CD8-positive, alpha-beta memory T cell (primary cell): Measurements from ENCODE around the gene AK9. TPM values are rescaled to one million over a fixed set of nuclear protein-coding genes. Genes with fewer than 3 reads are reported as not detected.

Experiments
- CTCF ChIA-PET: fragments of 350-600 bp; sonication (Branson Sonifier 250); formaldehyde crosslinking; loops from one replicate; lab custom pipeline; 2021; ENCODE audit warnings: antibody characterized with exemption; lab: Charles Lee
- POLR2A ChIA-PET: fragments of 350-600 bp; sonication (Branson Sonifier 250); formaldehyde crosslinking; loops from one replicate; lab custom pipeline; 2021; ENCODE audit warnings: antibody characterized with exemption; lab: Charles Lee
- DNase-seq, 5 donors: peaks; one replicate each; pipeline versions ENCODE4 v3.0.0 to v3.0.0-alpha.2; 2020 to 2022; ENCODE audit warnings: mixed read lengths in 1 of 5
- H3K27ac ChIP-seq: one replicate; pipeline ENCODE4 v1.7.0; 2013; ENCODE audit warnings: low read depth, mild to moderate bottlenecking, low read length, moderate library complexity
- H3K27me3 ChIP-seq: 2 replicates; pipeline ENCODE4 v1.7.0; 2013; ENCODE audit warnings: low read length, mild to moderate bottlenecking; ENCODE audit not compliant: insufficient read depth, poor library complexity, severe bottlenecking
- H3K36me3 ChIP-seq: 2 replicates; pipeline ENCODE4 v1.7.0; 2013; ENCODE audit warnings: mild to moderate bottlenecking, low read length, moderate library complexity; ENCODE audit not compliant: insufficient read depth
- H3K4me1 ChIP-seq: 2 replicates; pipeline ENCODE4 v1.7.0; 2013; ENCODE audit warnings: mild to moderate bottlenecking, low read length, moderate library complexity; ENCODE audit not compliant: insufficient read depth
- H3K4me3 ChIP-seq: 2 replicates; pipeline ENCODE4 v1.7.0; 2013; ENCODE audit warnings: mild to moderate bottlenecking, low read length
- H3K9me3 ChIP-seq: 2 replicates; pipeline ENCODE4 v1.7.0; 2013; ENCODE audit warnings: mild to moderate bottlenecking, low read length
- H3K27ac Mint-ChIP-seq, 8 donors: one replicate each; pipeline ENCODE4 v1.8.0; 2020 to 2021; ENCODE audit warnings: mixed read lengths in 8 of 8, mild to moderate bottlenecking in 6 of 8, inconsistent platforms in 3 of 8, moderate library complexity in 3 of 8
- H3K27me3 Mint-ChIP-seq, 2 donors: one replicate each; pipeline ENCODE4 v1.8.0; 2020 to 2021; ENCODE audit warnings: mixed read lengths in 2 of 2, mild to moderate bottlenecking in 1 of 2, moderate library complexity in 1 of 2
- H3K36me3 Mint-ChIP-seq, 3 donors: one replicate each; pipeline ENCODE4 v1.8.0; 2020 to 2021; ENCODE audit warnings: mixed read lengths in 3 of 3, inconsistent platforms in 1 of 3, mild to moderate bottlenecking in 1 of 3
- H3K4me1 Mint-ChIP-seq, 3 donors: one replicate each; pipeline ENCODE4 v1.8.0; 2020 to 2021; ENCODE audit warnings: mixed read lengths in 3 of 3, inconsistent platforms in 1 of 3, mild to moderate bottlenecking in 1 of 3
- H3K4me3 Mint-ChIP-seq, 7 donors: one replicate each; pipeline ENCODE4 v1.8.0; 2020 to 2021; ENCODE audit warnings: mixed read lengths in 7 of 7, mild to moderate bottlenecking in 6 of 7, moderate library complexity in 4 of 7, inconsistent platforms in 2 of 7
- H3K9me3 Mint-ChIP-seq, 5 donors: one replicate each; pipeline ENCODE4 v1.8.0; 2020 to 2022; ENCODE audit warnings: mixed read lengths in 5 of 5, mild to moderate bottlenecking in 3 of 5, moderate library complexity in 2 of 5, inconsistent platforms in 1 of 5
- polyA plus RNA-seq: library from polyadenylated mRNA; unstranded; fragments of 300-500 nt; fragmentation: Illumina TruSeq; gene quantifications from one replicate; pipeline ENCODE4 v1.2.3, GENCODE V29; 2021
- total RNA-seq, 2 experiments: library from RNA; stranded (reverse); gene quantifications; one replicate each; pipeline ENCODE4 v1.2.3, GENCODE V29; 2021

AK9 gene
- total and polyA plus RNA-seq, 3 experiments from 2014 or later, result 5.1 to 6.8 (median 5.6) TPM

DNA sequence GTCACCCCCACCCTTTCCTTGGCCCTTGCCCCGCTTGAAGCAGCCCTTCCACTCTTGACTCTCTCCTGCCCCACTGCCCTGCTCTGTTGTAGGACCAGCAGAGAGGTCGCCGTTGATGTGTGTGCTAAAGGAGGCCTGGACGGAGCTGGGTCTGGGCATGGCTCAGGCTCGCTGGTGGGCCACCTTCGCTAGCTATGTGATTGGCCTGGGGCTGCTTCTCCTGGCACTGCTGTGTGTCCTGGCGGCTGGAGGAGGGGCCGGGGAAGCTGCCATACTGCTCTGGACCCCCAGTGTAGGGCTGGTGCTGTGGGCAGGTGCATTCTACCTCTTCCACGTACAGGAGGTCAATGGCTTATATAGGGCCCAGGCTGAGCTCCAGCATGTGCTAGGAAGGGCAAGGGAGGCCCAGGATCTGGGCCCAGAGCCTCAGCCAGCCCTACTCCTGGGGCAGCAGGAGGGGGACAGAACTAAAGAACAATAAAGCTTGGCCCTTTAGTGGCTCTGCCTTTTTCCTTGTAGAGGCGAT lies 247.5 kb downstream of the AK9 start:
- H3K4me1 Mint-ChIP-seq, result peaks cover 32 to 43% (median 43%) of the 10 kb centered on the region in 3 donors
- peak overlapping the region in 3 of 7 donors; percentile 28 to 92 (median 36) for H3K4me3 Mint-ChIP-seq
- Histone ChIP-seq H3K9me3 (no peaks in the 10 kb centered on the region), H3K27me3 (no peaks in the 10 kb centered on the region), H3K4me3 (no peak overlapping the region), H3K27ac (no peak overlapping the region), H3K4me1 (peaks cover 21% of the 10 kb centered on the region), H3K36me3 (no peaks in the 10 kb centered on the region)
- H3K27ac Mint-ChIP-seq, result peak overlapping the region in 7 of 8 donors; percentile 29 to 97 (median 85)
- ChIA-PET CTCF (interaction anchor here (1.3 to 5.9 kb wide), 4 partner anchors 12 to 255 kb away, joined by 6 to 49 read pairs (median 23); partner anchors contain the start of genes CD164 and MICAL1), POLR2A (interaction anchor here (1.3 to 5.1 kb wide), 3 partner anchors 11 to 61 kb away, joined by 3 to 45 read pairs (median 34); partner anchors contain the start of genes CD164 and MICAL1)
- peaks cover 0 to 62% (median 5%) of the 10 kb centered on the region in 3 donors for H3K36me3 Mint-ChIP-seq
- no peaks in the 10 kb centered on the region for H3K9me3 Mint-ChIP-seq
- H3K27me3 Mint-ChIP-seq, result peaks cover 0 to 3% of the 10 kb centered on the region in 2 donors
- DNase-seq, result no peak

Other genes starting within 250 kb of the AK9 start
- 10 to 100 TPM; 33.2 to 34.7 TPM for gene MICAL1, start 235.4 kb downstream of the AK9 start, total RNA-seq
- 18.8 TPM for gene MICAL1, start 235.4 kb downstream of the AK9 start, polyA plus RNA-seq
- 10 to 100 TPM; 19.5 to 19.9 TPM for gene ZBTB24, start 208.0 kb downstream of the AK9 start, total RNA-seq
- gene ZBTB24, start 208.0 kb downstream of the AK9 start, polyA plus RNA-seq, result 7.5 TPM
- gene FIG4, start 94 bp upstream of the AK9 start, total RNA-seq, result 10 to 100 TPM; 11.2 to 13.2 TPM
- gene FIG4, start 94 bp upstream of the AK9 start, polyA plus RNA-seq, result 16.4 TPM